Body of pancreas (tissue), 4 donors: ENCODE results near the gene GIPR.

ENCODE experiments used
- CTCF ChIP-seq, 7 experiments: fragments of 450-650 bp in 4 of 7; fragments of 200-600 bp in 3 of 7; sonication (generic) in 3 of 7; IDR thresholded peaks; one replicate each; pipeline ENCODE4 v1.5.1; 2016 to 2019; ENCODE audit warnings: antibody characterized with exemption in 7 of 7
- POLR2A ChIP-seq, 3 donors: fragments of 450-650 bp; IDR thresholded peaks; one replicate each; pipeline ENCODE4 v1.6.1; 2016; ENCODE audit warnings: antibody characterized with exemption in 3 of 3, mild to moderate bottlenecking in 2 of 3

- TF ChIP-seq CTCF (IDR thresholded peaks at IDR 0.05), result no peak
- TF ChIP-seq POLR2A (IDR thresholded peaks at IDR 0.05), result no peak
Measured at GRCh38 chr19:45716359-45717130, 48.5 kb downstream of the GIPR start.
